HG02973 (cell line): ENCODE measurements around the gene OR5B21.

Experiments
- ATAC-seq: cut with Tn5 transposase; IDR thresholded peaks from one replicate; pipeline ENCODE4 v1.9.1; 2021; ENCODE audit warnings: moderate library complexity; ENCODE audit not compliant: unreplicated experiment

OR5B21 gene

GRCh38 chr11:58494101-58494500 is 13.8 kb downstream of the OR5B21 start:
- no peak for ATAC-seq

- ATAC-seq: no peak
Observed at GRCh38 chr11:58493676-58494075, 14.2 kb downstream of the OR5B21 start.

GRCh38 chr11:58490827-58491226 is 17.1 kb downstream of the OR5B21 start:
- no peak for ATAC-seq

GRCh38 chr11:58487170-58487569 is 20.7 kb downstream of the OR5B21 start:
- no peak for ATAC-seq

GRCh38 chr11:58485961-58486360 is 21.9 kb downstream of the OR5B21 start:
- no peak for ATAC-seq

GRCh38 chr11:58471892-58472291 is 36.0 kb downstream of the OR5B21 start:
- ATAC-seq: no peak

GRCh38 chr11:58466293-58466692 is 41.6 kb downstream of the OR5B21 start:
- ATAC-seq: no peak

- no peak for ATAC-seq
Observed at GRCh38 chr11:58465690-58466089, 42.2 kb downstream of the OR5B21 start.
